Embryonic facial prominence (tissue), 1 donor: Measurements from ENCODE around the gene RADIL.
"Not testable (repeated sequence)": the region's sequence is repeated elsewhere in the genome, so short reads cannot be mapped to it uniquely, and the experiment has no call there.

Experiments
- DNase-seq: peaks from one replicate; pipeline ENCODE4 v3.0.0-alpha.2; 2016; ENCODE audit errors: extremely low spot score

RADIL gene

DNA sequence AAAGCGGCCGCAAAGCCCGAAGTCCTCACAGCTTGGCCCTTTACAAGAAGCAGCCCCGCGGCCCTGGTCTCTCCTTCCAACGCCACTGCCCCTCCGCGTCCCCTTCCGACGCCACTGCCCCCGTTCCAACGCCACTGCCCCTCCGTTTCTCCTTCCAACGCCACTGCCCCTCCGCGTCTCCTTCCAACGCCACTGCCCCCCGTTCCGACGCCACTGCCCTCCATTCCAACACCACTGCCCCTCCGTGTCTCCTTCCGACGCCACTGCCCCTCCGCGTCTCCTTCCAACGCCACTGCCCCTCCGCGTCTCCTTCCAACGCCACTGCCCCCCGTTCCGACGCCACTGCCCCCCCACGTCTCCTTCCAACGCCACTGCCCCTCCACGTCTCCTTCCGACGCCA lies 75.0 kb downstream of the RADIL start:
- no peak for DNase-seq

DNA sequence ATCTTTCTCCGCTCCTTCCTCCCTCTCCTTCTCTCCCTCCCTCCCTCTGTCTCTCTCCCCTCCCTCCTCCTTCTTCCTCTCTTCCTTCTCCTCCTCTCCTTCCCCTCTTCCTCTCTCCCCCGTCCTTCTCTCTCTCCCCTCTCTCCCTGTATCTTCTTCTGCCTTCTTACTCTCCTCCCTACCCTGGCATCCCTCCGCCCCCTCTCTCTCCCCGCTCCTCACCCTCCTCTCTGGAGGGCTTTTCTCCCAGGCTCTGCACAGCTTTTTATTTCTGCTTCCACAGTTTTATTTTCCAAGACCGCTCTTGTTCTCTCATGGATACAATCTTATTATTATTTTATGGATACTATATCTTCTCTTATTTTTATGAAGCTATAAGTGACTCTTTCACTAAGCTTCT lies 75.5 kb downstream of the RADIL start:
- no peak for DNase-seq

DNA sequence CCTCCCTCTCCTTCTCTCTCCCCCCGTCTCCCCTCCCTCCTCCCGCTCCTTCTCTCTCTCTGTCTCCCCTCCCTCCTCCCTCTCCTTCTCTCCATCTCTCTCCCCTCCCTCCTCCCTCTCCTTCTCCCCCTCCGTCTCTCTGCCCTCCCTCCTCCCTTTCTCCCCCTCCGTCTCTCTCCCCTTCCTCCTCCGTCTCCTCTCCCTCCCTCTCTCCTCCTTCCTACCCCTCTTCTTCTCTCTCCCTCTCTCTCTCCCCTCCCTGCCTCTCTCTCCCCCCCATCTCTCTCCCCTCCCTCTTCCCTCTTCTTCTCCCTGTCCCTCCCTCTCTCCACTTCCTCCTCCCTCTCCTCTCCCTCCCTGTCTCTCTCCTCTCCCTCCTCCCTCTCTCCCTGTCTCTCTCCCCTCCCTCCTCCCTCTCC lies 75.9 kb downstream of the RADIL start:
- no peak for DNase-seq

DNA sequence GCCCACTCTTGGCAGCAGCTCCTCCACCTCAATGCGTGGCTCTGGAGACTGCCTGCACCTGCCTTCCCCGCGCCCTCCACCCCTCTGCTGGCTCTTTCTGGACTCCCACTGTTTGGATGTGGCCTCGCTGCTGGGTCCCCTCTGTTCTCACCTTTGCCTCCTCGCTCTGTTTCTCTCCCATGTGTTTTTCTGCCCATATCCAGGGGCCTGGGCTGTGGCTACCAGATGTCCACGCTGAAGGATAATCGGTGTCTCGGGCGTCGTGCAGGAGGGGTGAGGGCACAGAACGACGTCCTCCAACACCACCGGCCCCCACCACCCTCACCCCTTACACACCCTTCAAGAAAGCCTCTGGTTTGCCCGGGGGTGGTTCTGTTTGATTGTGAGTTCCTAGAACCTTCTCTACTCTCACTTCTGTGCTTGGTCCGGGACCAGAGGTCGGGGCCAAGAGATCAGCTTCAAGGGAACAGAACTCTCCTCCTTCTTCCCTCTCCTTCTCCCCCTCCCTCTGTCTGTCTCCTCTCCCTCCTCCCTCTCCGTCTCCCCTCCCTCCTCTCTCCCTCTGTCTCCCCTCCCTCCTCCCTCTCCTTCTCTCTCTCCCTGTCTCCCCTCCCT lies 76.4 kb downstream of the RADIL start:
- DNase-seq, result no peak

DNA sequence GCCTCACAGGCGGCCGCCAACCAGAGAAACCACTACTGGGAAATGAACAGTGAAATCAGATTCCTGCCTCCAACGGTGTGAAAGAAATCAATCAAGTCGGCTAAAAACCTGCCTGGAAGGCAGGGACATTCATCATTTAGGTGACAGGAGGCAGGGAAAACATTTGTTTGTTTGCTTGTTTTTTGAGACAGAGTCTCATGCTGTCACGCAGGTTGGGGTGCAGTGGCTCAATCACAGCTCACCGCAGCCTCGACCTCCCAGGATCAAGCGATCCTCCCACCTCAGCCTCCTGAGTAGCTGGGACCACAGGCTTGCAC lies 77.6 kb downstream of the RADIL start:
- no peak for DNase-seq

DNA sequence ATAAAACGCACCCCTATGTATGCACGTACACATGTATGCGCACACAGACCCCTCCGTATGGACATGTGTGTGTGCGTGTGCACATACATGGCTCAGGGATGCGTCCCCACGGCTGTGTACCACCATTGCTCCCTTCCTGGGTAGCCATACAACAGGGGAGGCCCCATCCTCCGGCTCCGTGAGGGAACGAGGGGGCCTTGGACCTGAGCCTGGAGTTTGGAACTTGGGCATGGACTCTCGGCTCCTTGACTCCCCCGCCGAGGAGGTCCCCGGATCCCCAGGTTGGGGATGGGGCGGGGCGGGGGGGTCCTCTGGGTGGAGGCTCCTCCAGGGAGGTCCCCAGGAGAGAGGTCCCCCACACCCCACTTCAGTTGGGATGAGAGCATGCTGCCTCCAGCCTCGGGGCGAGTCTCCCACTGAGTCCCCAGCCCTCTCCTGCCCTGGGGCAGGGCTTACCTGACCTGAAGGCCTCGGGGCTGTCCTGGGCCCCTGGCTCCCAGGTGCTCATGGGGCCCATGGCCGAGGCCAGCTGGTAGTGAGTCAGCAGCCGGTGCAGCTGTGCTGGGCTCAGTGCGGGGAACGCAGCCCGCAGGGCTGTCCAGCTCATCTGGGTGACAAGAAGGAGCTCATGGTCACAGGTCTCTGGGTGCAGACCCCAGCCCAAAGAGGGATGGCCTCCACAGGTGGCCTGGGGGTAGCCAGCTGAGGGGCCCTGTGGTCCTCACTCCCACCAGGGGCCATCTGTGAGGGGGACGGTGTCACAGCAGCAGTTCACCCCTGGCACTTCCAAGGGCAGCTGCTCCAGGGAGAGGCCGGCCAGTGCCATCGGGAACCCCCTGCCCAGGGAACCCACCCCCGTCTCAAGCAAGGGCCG lies 78.2 kb downstream of the RADIL start:
- no peak for DNase-seq

DNA sequence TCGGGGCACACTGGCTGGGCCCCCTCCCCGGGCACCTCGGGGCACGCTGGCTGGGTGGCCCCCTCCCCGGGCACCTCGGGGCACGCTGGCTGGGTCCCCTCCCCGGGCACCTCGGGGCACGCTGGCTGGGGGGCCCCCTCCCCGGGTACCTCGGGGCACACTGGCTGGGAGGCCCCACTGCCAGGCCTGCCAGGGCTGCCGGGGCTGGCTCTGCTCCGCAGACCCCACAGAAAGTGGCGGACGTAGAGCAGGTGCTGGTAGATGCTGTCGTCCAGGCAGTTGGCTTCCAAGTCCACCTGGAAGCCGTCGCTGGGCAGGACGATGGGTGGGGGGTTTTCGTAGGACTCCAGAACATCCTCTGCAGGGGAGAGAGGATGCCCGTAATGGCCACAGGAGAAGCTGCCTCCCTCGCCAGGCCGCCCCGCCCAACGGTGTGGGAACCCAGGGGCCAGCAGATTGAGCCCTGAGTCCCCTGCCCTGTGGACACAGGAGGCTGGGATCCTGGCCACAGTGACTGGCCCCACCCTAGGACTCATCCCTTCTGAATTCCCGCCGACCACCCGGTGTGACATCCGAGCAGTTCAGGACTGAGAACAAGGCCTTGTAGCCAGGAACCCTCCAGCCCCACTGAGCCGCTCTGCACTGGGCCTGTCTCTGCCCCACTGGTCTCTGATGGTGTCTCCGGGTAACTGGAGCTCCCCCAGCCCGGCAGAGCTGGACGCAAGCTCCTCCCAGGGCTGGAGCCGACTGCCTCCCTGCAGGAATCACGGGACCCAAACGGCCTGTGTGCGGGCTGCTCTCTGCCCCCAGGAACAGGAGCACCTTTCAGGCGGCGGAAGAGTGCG lies 79.9 kb downstream of the RADIL start:
- no peak for DNase-seq

DNA sequence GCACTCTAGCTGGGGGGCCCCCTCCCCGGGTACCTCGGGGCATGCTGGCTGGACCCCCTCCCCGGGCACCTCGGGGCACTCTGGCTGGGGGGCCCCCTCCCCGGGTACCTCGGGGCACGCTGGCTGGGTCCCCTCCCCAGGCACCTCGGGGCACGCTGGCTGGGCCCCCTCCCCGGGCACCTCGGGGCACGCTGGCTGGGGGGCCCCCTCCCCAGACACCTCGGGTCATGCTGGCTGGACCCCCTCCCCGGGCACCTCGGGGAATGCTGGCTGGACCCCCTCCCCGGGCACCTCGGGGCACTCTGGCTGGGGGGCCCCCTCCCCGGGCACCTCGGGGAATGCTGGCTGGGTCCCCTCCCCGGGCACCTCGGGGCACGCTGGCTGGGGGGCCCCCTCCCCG lies 80.9 kb downstream of the RADIL start:
- not testable (repeated sequence) for DNase-seq

DNA sequence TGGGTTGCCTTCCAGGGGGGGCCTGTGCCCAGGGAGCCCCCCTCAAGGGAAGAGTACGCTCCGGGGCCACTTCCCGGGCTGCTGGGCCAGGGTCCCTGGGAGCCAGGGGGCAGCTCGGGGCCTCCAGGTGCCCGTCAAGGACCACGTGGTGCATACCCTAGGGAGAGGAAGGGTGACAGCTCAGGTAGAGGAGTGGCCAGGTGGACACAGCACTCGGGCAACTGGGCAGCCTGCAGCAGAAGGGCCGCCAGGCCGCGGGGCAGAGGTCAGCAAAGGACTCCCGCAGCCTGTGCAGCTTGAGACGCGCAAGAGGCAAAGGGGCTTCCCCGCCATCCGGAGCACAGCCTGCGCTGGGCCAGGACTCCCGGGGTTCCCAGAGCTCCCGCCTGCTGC lies 81.7 kb downstream of the RADIL start:
- no peak for DNase-seq

DNA sequence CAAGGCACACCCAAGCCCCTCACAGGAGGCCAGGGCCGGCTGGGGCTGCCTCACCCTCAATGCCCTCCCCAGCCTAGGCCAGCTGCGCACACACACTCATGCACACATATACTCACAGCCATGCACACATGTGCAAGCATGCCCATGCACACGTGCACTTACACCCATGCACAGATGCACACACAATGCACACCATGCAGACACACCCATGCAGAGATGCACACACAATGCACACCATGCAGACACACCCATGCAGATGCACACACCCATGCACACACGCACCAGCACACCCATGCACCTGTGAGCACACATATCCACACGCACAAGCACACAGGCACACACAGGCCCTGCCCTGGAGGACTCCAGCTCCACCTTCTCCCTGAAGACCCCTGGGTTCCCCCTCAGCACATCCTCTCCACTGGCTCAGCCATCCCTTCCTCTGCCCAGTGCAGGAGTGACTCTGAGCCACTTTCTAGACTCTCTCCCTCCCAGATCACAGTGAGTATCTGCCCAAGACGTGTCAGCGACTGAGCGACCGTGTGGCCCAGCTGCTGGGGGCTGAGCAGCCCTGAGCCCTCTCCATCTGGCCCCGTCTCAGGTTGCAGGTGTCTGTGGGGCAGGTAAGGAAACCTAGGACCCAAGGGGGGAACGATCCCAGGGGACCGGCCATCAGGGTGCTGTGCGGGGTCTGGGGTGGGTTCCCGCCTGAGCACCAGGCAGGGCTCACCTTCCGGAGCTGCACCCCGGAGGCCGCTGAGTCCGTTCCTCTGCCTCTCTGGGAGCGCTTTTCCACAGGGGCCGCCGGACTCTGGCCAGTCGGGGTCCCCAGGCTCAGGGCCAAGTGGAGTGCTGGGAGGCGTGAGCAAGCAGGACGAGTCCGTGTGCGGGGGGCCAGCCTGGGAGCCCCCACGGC lies 82.3 kb downstream of the RADIL start:
- DNase-seq, result no peak

DNA sequence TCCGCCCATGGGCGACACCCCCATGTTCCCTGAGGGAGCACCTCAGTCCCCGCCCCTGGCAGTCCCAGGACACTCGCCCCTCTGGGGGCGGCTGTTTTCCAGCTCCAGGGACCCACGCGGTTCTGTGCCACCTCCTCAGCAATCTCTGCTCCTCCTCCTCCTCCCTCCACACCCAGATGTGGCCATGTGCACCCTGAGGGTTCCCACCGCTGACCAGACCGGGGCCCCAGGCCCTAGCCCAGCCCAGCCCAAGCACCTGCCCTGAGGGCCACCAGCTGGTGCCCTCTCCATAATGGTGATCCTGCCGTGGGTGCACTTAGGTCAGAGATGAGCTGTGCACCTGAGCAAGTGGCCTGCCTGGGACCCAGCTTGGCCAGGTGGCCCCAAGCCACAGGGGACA lies 83.0 kb downstream of the RADIL start:
- no peak for DNase-seq

DNA sequence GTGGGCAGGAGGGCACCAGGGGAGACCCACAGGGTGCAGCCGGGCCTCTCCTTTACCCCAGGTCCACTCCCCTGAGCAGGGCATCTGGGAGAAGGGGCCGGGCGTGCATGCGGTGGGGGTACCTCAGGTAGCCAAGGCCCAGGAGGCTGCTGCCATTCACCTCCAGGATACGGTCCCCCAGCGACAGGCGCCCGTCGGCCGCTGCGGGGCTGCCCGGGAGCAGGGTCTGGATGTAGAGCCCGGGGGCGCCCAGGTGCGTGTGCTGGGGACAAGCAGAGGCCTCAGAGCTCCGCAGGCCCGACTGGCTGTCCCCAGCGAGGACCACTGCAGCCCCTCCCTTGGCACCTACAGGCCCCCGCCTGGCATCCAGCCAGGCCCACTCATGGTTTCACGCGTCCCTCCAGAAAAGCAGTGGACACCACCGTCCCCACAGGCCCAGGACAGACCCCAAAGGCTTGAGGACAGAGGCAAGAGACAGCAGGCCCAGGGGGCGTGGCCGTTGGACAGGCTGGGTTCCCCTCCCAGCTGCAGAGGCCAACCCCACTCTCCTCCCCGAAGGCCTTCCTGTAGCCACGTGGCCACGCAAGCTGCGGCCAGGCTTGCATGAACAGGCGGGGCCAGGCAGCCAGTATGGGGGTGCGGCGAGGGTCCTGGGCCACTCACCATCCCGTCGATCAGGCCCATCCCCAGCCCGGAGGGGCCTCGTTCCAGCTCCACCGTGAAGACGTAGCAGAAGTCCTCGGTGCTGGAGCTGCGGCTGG lies 83.8 kb downstream of the RADIL start:
- DNase-seq, result no peak

DNA sequence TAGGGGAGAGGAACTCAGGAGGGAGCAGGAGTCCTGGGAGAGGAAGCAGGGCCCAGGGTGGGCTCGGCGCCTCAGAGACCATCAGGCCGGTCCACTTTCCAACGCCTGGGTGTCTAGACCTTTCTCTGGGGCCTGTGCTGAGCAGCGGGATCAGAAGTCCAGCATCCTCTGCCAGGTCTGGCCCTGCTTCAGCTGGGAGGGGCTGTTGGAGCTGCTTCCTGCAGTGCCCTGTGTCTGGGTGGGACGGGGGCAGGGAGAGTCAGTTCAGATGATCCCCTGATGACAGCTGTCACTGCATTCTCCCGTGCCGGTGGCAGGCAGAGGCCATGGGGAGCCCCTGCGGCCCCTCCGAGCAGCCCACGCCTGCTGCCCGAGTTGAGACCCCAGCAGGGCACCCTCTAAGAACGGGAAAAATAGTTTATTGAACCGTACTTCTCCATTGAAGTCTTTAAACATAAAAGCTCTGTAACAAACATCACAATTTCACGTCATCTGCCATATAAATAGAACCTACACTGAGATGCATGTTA lies 84.7 kb downstream of the RADIL start:
- DNase-seq, result no peak

DNA sequence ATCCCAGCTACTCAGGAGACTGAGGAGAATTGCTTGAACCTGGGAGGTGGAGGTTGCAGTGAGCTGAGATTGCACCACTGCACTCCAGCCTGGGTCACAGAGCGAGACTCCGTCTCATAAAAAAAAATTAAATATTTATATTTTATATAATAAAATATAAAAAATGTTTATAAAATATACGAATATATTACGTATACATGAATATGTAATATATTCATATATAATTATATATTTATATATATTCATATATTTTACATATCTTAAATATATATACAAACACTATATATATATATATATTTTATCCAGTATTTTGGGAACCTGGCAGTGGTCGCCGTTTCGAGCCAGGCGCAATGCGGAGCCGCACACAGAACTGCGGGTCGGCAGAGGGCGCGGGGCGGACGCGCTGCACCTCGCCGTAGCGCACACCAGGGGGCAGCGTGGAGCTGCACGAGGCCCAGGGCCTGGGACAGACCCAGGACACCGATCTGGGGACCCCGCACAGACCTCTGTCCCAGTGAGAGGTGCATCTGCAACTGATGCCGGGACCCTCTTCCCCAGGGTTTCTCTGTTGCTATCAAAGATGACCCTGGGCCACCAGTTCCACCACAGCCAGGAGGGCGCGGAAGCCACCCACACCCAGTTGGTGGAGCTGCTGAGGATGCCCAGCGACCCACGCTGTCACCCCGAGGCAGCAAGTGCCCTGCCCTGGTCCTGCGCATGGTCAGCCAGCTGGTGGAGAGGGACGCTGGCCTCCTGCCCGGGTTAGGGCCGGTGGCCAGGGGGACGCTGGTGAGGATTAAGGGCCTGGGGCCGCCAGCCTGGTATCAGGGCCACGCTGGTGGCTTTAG lies 85.4 kb downstream of the RADIL start:
- no peak for DNase-seq

DNA sequence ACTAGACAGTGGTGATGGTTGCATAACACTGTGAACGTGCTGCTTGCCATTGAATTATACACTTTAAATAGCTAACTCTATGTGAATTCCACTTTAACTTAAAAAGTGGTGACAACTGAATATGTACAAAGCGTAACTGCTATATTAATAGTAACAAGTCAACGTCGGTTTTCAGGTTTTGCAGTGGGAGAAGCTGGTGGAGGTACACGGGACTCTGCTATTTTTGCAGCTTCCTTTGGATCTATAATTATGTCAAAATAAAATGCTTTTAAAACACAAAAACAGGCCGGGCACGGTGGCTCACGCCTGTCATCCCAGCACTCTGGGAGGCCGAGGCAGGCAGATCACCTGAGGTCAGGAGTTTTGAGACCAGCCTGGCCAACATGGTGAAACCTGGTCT lies 87.1 kb downstream of the RADIL start:
- DNase-seq, result no peak

DNA sequence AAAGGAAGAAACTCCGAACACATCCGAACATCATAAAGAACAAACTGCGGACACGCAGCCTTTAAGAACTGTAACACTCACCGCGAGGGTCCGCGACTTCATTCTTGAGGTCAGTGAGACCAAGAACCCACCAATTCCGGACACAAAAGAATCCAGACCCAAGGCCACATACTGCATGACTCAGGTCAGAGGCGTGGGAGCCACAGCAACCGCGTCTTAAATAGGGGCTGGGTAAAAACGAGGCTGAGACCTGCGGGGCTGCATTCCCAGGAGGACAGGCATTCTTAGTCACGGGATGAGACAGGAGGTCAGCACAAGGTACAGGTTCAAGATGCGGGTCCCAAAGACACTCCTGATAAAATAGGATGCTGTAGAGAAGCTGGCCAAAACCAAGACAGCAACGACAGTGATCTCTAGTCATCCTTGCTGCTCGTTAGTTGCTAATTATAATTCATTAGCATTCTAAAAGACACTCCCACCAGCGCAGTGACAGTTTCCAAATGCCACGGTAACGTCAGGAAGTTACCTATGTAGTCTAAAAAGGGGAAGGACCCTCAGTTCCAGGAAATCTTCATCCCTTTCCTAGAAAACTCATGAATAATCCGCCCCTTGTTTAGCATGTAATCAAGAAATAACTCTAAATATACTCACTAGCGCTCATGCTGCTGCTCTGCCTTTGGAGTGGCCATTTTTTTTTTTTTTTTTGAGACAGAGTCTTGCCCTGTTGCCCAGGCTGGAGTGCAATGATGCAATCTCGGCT lies 88.7 kb downstream of the RADIL start:
- DNase-seq, result no peak

DNA sequence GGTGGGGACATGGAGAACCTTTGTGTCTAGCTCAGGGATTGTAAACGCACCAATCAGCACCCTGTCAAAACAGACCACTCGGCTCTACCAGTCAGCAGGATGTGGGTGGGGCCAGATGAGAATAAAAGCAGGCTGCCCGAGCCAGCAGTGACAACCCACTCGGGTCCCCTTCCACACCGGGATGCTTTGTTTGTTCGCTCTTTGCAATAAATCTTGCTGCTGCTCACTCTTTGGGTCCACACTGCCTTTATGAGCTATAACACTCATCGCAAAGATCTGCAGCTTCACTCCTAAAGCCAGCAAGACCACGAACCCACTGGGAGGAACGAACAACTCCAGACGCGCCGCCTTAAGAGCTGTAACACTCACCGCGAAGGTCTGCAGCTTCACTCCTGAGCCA lies 89.3 kb downstream of the RADIL start:
- not testable (repeated sequence) for DNase-seq

DNA sequence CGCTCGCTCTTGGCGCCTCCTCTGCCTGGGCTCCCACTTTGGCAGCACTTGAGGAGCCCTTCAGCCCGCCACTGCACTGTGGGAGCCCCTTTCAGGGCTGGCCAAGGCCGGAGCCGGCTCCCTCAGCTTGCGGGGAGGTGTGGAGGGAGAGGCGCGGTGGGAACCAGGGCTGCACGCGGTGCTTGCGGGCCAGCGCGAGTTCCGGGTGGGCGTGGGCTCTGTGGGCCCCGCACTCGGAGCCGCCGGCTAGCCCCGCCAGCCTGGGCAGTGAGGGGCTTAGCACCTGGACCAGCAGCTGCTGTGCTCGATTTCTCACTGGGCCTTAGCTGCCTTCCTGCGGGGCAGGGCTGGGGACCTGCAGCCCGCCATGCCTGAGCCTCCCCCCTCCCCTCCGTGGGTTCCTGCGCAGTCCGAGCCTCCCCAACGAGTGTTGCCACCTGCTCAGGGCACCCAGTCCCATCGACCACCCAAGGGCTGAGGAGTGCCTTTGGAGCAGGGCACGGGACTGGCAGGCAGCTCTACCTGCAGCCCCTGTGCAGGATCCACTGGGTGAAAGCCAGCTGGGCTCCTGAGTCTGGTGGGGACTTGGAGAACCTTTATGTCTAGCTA lies 90.0 kb downstream of the RADIL start:
- not testable (repeated sequence) for DNase-seq
